ENCODE measurements around the gene NLGN1.

The NLGN1 gene

GRCh38 chr3:174302746-174303315 is 905.3 kb downstream of the NLGN1 start:
- no peak for DNase-seq
- Histone ChIP-seq H3K27ac (ENCODE audit: insufficient read depth in 1 of 2, low read depth in 1 of 2, low read length in 2 of 2, poor library complexity in 1 of 2, severe bottlenecking in 2 of 2) (no peak overlapping the region), H3K9me3 (ENCODE audit: control extremely low read depth in 1 of 5, control insufficient read depth in 4 of 5, insufficient read depth in 2 of 5, low read depth in 1 of 5, low read length in 4 of 5) (no peaks in the 10 kb centered on the region), H3K36me3 (ENCODE audit: control insufficient read depth in 4 of 4, insufficient read depth in 4 of 4, low read length in 3 of 4) (no peaks in the 10 kb centered on the region), H3K4me1 (ENCODE audit: control extremely low read depth in 1 of 4, control insufficient read depth in 4 of 4, insufficient read depth in 4 of 4, low read length in 3 of 4) (no peaks in the 10 kb centered on the region), H3K27me3 (replicated peaks in 2 of 5; ENCODE audit: control insufficient read depth in 4 of 5, insufficient read depth in 5 of 5, low read length in 4 of 5) (no peaks in the 10 kb centered on the region), H3K4me3 (ENCODE audit: control insufficient read depth in 1 of 7, extremely low read depth in 1 of 7, insufficient read depth in 4 of 7, low read depth in 2 of 7, low read length in 6 of 7) (no peak overlapping the region)
- POLR2A ChIA-PET = no interaction called here
- CTCF ChIA-PET = no interaction called here
- WGBS (ENCODE audit: insufficient coverage) = 100% methylated on average over 1 of the region's 1 CpG

DNA sequence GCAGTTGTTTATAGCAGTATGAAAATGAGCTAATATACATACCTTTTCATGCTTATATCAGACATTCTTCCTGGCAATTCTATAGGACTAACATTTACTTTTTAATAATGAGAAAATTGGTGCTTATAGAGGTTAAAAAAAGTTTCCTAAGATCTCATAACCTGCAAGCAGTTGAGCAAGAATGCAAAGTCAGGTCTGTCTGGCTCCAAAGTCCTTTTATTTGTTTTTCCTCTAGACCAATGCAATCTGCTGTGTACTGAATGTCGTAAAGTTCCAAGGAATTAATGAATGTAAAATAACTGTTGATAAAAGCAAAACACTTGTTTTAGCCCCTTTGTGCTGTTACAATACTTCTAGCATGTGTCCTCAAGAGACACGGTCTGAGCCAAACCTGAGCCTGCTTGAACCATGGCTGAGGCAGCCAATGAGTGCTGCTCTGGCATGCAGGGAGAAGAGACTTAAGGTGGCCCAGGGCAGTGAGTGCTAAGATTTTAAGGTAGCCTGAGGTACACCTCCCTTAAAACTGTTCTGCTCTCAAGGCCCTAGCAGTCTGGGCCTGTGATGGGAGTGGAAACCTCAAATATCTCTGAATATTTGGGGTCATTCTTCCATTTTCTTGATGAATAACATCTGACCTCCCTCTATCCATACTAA is 906.5 kb downstream of the NLGN1 start:
- Histone ChIP-seq H3K9me3 (ENCODE audit: control extremely low read depth in 1 of 5, control insufficient read depth in 4 of 5, insufficient read depth in 2 of 5, low read depth in 1 of 5, low read length in 4 of 5) (no peaks in the 10 kb centered on the region), H3K27me3 (replicated peaks in 2 of 5; ENCODE audit: control insufficient read depth in 4 of 5, insufficient read depth in 5 of 5, low read length in 4 of 5) (no peaks in the 10 kb centered on the region), H3K4me3 (ENCODE audit: control insufficient read depth in 1 of 7, extremely low read depth in 1 of 7, insufficient read depth in 4 of 7, low read depth in 2 of 7, low read length in 6 of 7) (no peak overlapping the region), H3K27ac (ENCODE audit: insufficient read depth in 1 of 2, low read depth in 1 of 2, low read length in 2 of 2, poor library complexity in 1 of 2, severe bottlenecking in 2 of 2) (no peak overlapping the region), H3K36me3 (ENCODE audit: control insufficient read depth in 4 of 4, insufficient read depth in 4 of 4, low read length in 3 of 4) (no peaks in the 10 kb centered on the region), H3K4me1 (ENCODE audit: control extremely low read depth in 1 of 4, control insufficient read depth in 4 of 4, insufficient read depth in 4 of 4, low read length in 3 of 4) (no peaks in the 10 kb centered on the region)
- POLR2A ChIA-PET = no interaction called here
- 50% methylated on average over 2 of the region's 2 CpGs for WGBS (ENCODE audit: insufficient coverage)
- CTCF ChIA-PET = no interaction called here
- no peak for DNase-seq

GRCh38 chr3:174308736-174309135 is 911.2 kb downstream of the NLGN1 start:
- H3K4me1 ChIP-seq (ENCODE audit: control extremely low read depth in 1 of 4, control insufficient read depth in 4 of 4, insufficient read depth in 4 of 4, low read length in 3 of 4) = no peaks in the 10 kb centered on the region
- H3K9me3 ChIP-seq (ENCODE audit: control extremely low read depth in 1 of 5, control insufficient read depth in 4 of 5, insufficient read depth in 2 of 5, low read depth in 1 of 5, low read length in 4 of 5) = no peaks in the 10 kb centered on the region
- no peak overlapping the region for H3K4me3 ChIP-seq (ENCODE audit: control insufficient read depth in 1 of 7, extremely low read depth in 1 of 7, insufficient read depth in 4 of 7, low read depth in 2 of 7, low read length in 6 of 7)
- no CpG with 5 or more reads among the region's 1 CpG for WGBS (ENCODE audit: insufficient coverage)
- H3K36me3 ChIP-seq (ENCODE audit: control insufficient read depth in 4 of 4, insufficient read depth in 4 of 4, low read length in 3 of 4) = no peaks in the 10 kb centered on the region
- no peak for DNase-seq
- no peak overlapping the region for H3K27ac ChIP-seq (ENCODE audit: insufficient read depth in 1 of 2, low read depth in 1 of 2, low read length in 2 of 2, poor library complexity in 1 of 2, severe bottlenecking in 2 of 2)
- CTCF ChIA-PET = no interaction called here
- POLR2A ChIA-PET = no interaction called here
- no peaks in the 10 kb centered on the region for H3K27me3 ChIP-seq (replicated peaks in 2 of 5; ENCODE audit: control insufficient read depth in 4 of 5, insufficient read depth in 5 of 5, low read length in 4 of 5)

DNA sequence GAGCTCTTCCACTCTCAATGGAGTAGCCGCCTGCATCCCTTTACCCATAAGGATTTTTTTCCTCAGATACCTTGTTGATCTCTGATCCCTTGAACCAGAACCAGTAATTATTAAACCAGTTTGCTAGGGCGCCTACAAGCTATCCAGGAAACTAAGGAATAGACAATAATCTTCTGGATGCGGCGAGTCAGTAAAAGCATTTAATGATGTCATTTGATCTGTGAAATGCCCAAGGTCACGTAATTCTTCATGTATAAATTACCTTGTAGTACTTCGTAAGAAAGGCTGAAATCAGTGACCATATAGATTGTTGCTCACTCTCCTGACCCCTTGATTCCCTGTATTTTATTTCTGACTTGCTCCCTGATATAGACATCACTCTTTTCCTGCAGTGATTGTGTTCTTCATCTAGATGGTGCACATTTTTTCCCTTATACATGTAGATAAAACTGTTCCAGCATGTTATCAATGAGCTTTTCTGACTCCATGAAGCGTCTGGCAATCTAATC is 913.0 kb downstream of the NLGN1 start:
- Histone ChIP-seq H3K4me1 (ENCODE audit: control extremely low read depth in 1 of 4, control insufficient read depth in 4 of 4, insufficient read depth in 4 of 4, low read length in 3 of 4) (no peaks in the 10 kb centered on the region), H3K9me3 (ENCODE audit: control extremely low read depth in 1 of 5, control insufficient read depth in 4 of 5, insufficient read depth in 2 of 5, low read depth in 1 of 5, low read length in 4 of 5) (no peaks in the 10 kb centered on the region), H3K27ac (ENCODE audit: insufficient read depth in 1 of 2, low read depth in 1 of 2, low read length in 2 of 2, poor library complexity in 1 of 2, severe bottlenecking in 2 of 2) (no peak overlapping the region), H3K4me3 (ENCODE audit: control insufficient read depth in 1 of 7, extremely low read depth in 1 of 7, insufficient read depth in 4 of 7, low read depth in 2 of 7, low read length in 6 of 7) (no peak overlapping the region), H3K27me3 (replicated peaks in 2 of 5; ENCODE audit: control insufficient read depth in 4 of 5, insufficient read depth in 5 of 5, low read length in 4 of 5) (no peaks in the 10 kb centered on the region), H3K36me3 (ENCODE audit: control insufficient read depth in 4 of 4, insufficient read depth in 4 of 4, low read length in 3 of 4) (no peaks in the 10 kb centered on the region)
- ChIA-PET CTCF (no interaction called here), POLR2A (no interaction called here)
- no peak for DNase-seq
- 83% methylated on average over 6 of the region's 7 CpGs for WGBS (ENCODE audit: insufficient coverage)

- H3K36me3 ChIP-seq (ENCODE audit: control insufficient read depth in 4 of 4, insufficient read depth in 4 of 4, low read length in 3 of 4) = no peaks in the 10 kb centered on the region
- ChIA-PET CTCF (no interaction called here), POLR2A (no interaction called here)
- no peak overlapping the region for H3K4me3 ChIP-seq (ENCODE audit: control insufficient read depth in 1 of 7, extremely low read depth in 1 of 7, insufficient read depth in 4 of 7, low read depth in 2 of 7, low read length in 6 of 7)
- H3K27ac ChIP-seq (ENCODE audit: insufficient read depth in 1 of 2, low read depth in 1 of 2, low read length in 2 of 2, poor library complexity in 1 of 2, severe bottlenecking in 2 of 2) = no peak overlapping the region
- H3K27me3 ChIP-seq (replicated peaks in 2 of 5; ENCODE audit: control insufficient read depth in 4 of 5, insufficient read depth in 5 of 5, low read length in 4 of 5) = no peaks in the 10 kb centered on the region
- no peaks in the 10 kb centered on the region for H3K4me1 ChIP-seq (ENCODE audit: control extremely low read depth in 1 of 4, control insufficient read depth in 4 of 4, insufficient read depth in 4 of 4, low read length in 3 of 4)
- no peak for DNase-seq
- 100% methylated on average over 1 of the region's 2 CpGs for WGBS (ENCODE audit: insufficient coverage)
- no peaks in the 10 kb centered on the region for H3K9me3 ChIP-seq (ENCODE audit: control extremely low read depth in 1 of 5, control insufficient read depth in 4 of 5, insufficient read depth in 2 of 5, low read depth in 1 of 5, low read length in 4 of 5)
Measured at GRCh38 chr3:174315225-174315624, 917.7 kb downstream of the NLGN1 start.

DNA sequence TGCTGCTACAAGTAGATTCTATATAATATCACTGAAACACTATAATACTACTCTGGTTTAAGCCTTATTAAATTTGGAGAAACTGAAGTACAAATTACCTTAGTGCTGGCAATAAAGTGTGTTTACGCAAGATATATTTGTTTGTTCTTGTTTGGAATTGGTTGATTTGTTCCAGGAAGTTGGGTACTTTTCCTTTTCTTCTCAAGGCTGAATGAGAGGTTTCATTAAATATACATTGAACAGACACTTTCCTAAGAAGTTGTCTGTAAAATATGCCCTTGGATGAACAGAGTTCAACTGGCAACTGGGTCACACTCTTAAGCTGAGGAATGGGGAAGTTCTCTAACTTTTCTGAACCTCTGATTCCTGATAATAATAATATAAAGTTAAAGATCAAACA is 919.5 kb downstream of the NLGN1 start:
- no CpG with 5 or more reads among the region's 1 CpG for WGBS (ENCODE audit: insufficient coverage)
- ChIA-PET POLR2A (no interaction called here), CTCF (no interaction called here)
- H3K4me1 ChIP-seq (ENCODE audit: control extremely low read depth in 1 of 4, control insufficient read depth in 4 of 4, insufficient read depth in 4 of 4, low read length in 3 of 4) = no peaks in the 10 kb centered on the region
- no peak overlapping the region for H3K4me3 ChIP-seq (ENCODE audit: control insufficient read depth in 1 of 7, extremely low read depth in 1 of 7, insufficient read depth in 4 of 7, low read depth in 2 of 7, low read length in 6 of 7)
- H3K27ac ChIP-seq (ENCODE audit: insufficient read depth in 1 of 2, low read depth in 1 of 2, low read length in 2 of 2, poor library complexity in 1 of 2, severe bottlenecking in 2 of 2) = no peak overlapping the region
- peaks cover 0 to 5% (median 0%) of the 10 kb centered on the region in 5 experiments for H3K9me3 ChIP-seq (ENCODE audit: control extremely low read depth in 1 of 5, control insufficient read depth in 4 of 5, insufficient read depth in 2 of 5, low read depth in 1 of 5, low read length in 4 of 5)
- no peaks in the 10 kb centered on the region for H3K36me3 ChIP-seq (ENCODE audit: control insufficient read depth in 4 of 4, insufficient read depth in 4 of 4, low read length in 3 of 4)
- no peaks in the 10 kb centered on the region for H3K27me3 ChIP-seq (replicated peaks in 2 of 5; ENCODE audit: control insufficient read depth in 4 of 5, insufficient read depth in 5 of 5, low read length in 4 of 5)
- DNase-seq = no peak

DNA sequence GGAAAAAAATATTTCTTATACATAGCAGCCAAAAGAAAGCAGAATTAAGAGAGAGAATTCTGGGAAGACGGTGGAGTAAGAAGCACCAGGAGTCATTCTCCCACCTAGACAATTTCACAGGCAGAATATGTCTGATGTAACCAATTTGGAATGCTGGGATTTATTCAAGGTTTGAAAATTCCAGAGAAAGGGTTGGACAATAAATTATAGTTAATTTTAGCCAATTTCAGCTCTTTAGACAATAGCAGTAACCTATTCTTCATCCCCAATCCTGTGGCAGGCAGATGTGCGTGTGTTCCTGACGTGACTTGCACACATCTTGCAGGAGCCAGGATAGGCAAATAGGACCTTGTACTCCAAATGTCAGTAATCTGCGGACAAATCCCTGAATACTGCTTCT is 920.6 kb downstream of the NLGN1 start:
- ChIA-PET CTCF (no interaction called here), POLR2A (no interaction called here)
- Histone ChIP-seq H3K36me3 (ENCODE audit: control insufficient read depth in 4 of 4, insufficient read depth in 4 of 4, low read length in 3 of 4) (no peaks in the 10 kb centered on the region), H3K4me3 (ENCODE audit: control insufficient read depth in 1 of 7, extremely low read depth in 1 of 7, insufficient read depth in 4 of 7, low read depth in 2 of 7, low read length in 6 of 7) (no peak overlapping the region), H3K27ac (ENCODE audit: insufficient read depth in 1 of 2, low read depth in 1 of 2, low read length in 2 of 2, poor library complexity in 1 of 2, severe bottlenecking in 2 of 2) (no peak overlapping the region), H3K9me3 (ENCODE audit: control extremely low read depth in 1 of 5, control insufficient read depth in 4 of 5, insufficient read depth in 2 of 5, low read depth in 1 of 5, low read length in 4 of 5) (peaks cover 0 to 5% (median 0%) of the 10 kb centered on the region in 5 experiments), H3K27me3 (replicated peaks in 2 of 5; ENCODE audit: control insufficient read depth in 4 of 5, insufficient read depth in 5 of 5, low read length in 4 of 5) (no peaks in the 10 kb centered on the region), H3K4me1 (ENCODE audit: control extremely low read depth in 1 of 4, control insufficient read depth in 4 of 4, insufficient read depth in 4 of 4, low read length in 3 of 4) (no peaks in the 10 kb centered on the region)
- WGBS (ENCODE audit: insufficient coverage) = 100% methylated on average over 3 of the region's 4 CpGs
- DNase-seq = no peak

All from common myeloid progenitor, CD34-positive (primary cell).